Measurements from ENCODE around the gene LHB. TPM values are rescaled to one million over a fixed set of nuclear protein-coding genes. Genes with fewer than 3 reads are reported as not detected.
A peak's percentile ranks its signal among the peaks of the same experiment; 100 is the strongest.
"Not testable (repeated sequence)": the region's sequence is repeated elsewhere in the genome, so short reads cannot be mapped to it uniquely, and the experiment has no call there.

Gene LHB
- total and polyA plus RNA-seq, 8 donors: 0.31 to 0.57 TPM; not detected in 6

GRCh38 chr19:49036815-49037214, 19.9 kb upstream of the LHB start, which contains the start of gene CGB1:
CGB1 (minus strand) TSS chr19:49036895; CDS start chr19:49036711, 184 bp downstream.
- DNase-seq; H3K27ac ChIP-seq; ATAC-seq; H3K36me3 ChIP-seq; intact Hi-C loops (cut with DNase I); H3K27me3 ChIP-seq; H3K9me3 ChIP-seq; H3K4me1 ChIP-seq; H3K4me3 ChIP-seq: not testable (repeated sequence)
- TF ChIP-seq, protein P1, sequence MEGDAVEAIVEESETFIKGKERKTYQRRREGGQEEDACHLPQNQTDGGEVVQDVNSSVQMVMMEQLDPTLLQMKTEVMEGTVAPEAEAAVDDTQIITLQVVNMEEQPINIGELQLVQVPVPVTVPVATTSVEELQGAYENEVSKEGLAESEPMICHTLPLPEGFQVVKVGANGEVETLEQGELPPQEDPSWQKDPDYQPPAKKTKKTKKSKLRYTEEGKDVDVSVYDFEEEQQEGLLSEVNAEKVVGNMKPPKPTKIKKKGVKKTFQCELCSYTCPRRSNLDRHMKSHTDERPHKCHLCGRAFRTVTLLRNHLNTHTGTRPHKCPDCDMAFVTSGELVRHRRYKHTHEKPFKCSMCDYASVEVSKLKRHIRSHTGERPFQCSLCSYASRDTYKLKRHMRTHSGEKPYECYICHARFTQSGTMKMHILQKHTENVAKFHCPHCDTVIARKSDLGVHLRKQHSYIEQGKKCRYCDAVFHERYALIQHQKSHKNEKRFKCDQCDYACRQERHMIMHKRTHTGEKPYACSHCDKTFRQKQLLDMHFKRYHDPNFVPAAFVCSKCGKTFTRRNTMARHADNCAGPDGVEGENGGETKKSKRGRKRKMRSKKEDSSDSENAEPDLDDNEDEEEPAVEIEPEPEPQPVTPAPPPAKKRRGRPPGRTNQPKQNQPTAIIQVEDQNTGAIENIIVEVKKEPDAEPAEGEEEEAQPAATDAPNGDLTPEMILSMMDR (IDR thresholded peaks at IDR 0.05): peak in 1 of 2 donors; percentile 28

DNA sequence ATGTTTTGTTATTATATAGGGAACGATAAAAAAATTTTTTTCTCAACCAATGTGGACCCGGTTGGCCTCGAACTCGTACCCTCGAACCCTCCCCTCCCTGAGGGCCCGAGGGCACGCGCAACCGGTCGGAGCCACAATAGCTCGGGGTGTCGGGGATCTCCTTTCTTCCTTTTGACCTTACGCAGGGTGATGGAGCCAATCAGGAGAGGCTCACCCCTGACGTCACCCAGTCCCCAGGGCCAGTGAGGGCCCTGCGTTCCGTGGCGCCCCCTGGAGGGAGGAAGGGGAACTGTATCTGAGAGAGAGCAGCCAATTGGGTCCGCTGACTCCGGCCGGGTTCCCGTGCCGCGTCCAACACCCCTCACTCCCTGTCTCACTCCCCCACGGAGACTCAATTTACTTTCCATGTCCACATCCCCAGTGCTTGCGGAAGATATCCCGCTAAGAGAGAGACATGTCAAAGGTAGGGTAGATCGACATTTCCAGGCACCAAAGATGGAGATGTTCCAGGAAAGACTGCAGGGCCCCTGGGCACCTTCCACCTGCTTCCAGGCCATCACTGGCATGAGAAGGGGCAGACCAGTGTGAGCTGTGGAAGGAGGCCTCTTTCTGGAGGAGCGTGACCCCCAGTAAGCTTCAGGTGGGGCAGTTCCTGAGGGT, 14.9 kb upstream of the LHB start, which contains the start of gene CGB2:
TSS of gene CGB2 (plus strand) at position 249 of the 660 bp plus-strand sequence. CDS start at position 455, 206 bp downstream.
- H3K4me3 ChIP-seq; ATAC-seq; H3K4me1 ChIP-seq; H3K27ac ChIP-seq; H3K9me3 ChIP-seq; intact Hi-C loops (cut with DNase I); H3K27me3 ChIP-seq; H3K36me3 ChIP-seq: not testable (repeated sequence)
- DNase-seq: peak in 1 of 4 donors; percentile 69
- TF ChIP-seq, protein P1 (IDR thresholded peaks at IDR 0.05): peak in 1 of 2 donors; percentile 25

DNA sequence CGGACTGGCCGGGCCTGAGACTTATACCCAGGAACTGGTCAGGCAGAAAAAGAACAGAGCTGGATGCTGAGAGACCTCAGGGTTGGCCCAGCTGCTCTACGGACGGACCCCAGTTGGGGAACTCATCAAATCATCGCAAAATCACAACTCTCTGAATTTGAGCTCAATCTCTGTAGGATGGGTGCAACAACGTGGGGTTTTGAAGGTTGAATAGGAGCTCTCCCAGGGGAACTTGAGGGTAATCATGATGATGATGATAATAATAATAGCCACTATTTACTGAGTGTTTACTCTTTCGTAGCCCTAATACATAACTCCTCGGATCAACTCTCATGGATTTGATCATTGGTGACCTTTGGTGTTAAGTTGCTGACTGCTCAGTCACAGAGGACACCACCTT, 13.4 kb upstream of the LHB start:
- ATAC-seq; intact Hi-C loops (cut with DNase I); DNase-seq; H3K27me3 ChIP-seq; H3K9me3 ChIP-seq; H3K4me3 ChIP-seq; H3K36me3 ChIP-seq; H3K27ac ChIP-seq; H3K4me1 ChIP-seq: not testable (repeated sequence)

GRCh38 chr19:49029749-49030148, 12.9 kb upstream of the LHB start:
- H3K4me1 ChIP-seq; ATAC-seq; intact Hi-C loops (cut with DNase I); H3K36me3 ChIP-seq; H3K27ac ChIP-seq; H3K9me3 ChIP-seq; DNase-seq; H3K4me3 ChIP-seq; H3K27me3 ChIP-seq: not testable (repeated sequence)

- H3K27me3 ChIP-seq; intact Hi-C loops (cut with DNase I); H3K4me3 ChIP-seq; H3K4me1 ChIP-seq; H3K27ac ChIP-seq; ATAC-seq; H3K9me3 ChIP-seq; DNase-seq; H3K36me3 ChIP-seq: not testable (repeated sequence)
Observed at GRCh38 chr19:49028686-49029085, 11.8 kb upstream of the LHB start.

DNA sequence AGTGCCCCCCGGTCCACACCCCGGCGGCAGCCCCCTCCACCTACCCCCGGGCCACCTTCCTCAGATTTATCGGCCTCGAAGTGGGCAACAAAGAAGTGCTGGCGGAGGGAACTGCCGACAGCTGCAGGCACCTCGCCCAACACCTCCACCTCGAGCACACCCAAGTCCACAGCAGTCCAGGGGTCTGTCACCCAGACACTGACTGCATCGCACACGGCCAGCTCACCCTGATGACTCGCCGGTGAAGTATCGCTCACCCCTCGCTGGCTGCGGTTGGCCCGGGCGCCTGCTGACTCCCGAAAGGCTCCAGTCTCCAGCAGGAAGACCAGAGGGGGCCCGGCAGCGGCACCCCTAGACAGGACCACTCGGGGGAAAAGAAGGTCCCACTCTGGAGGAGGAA, 8.7 kb upstream of the LHB start:
- H3K36me3 ChIP-seq; H3K9me3 ChIP-seq; ATAC-seq; H3K27me3 ChIP-seq; H3K27ac ChIP-seq; DNase-seq; H3K4me1 ChIP-seq; H3K4me3 ChIP-seq; intact Hi-C loops (cut with DNase I): not testable (repeated sequence)

GRCh38 chr19:49025088-49025487, 8.2 kb upstream of the LHB start:
- intact Hi-C loops (cut with DNase I); ATAC-seq; H3K9me3 ChIP-seq; H3K4me1 ChIP-seq; H3K27ac ChIP-seq; H3K36me3 ChIP-seq; H3K4me3 ChIP-seq; DNase-seq: not testable (repeated sequence)
- H3K27me3 ChIP-seq: peaks cover 0 to 12% of the 10 kb centered on the region in 2 donors

- DNase-seq; H3K36me3 ChIP-seq; intact Hi-C loops (cut with DNase I); H3K4me1 ChIP-seq; H3K4me3 ChIP-seq; H3K27ac ChIP-seq; ATAC-seq; H3K9me3 ChIP-seq: not testable (repeated sequence)
- H3K27me3 ChIP-seq: peaks cover 0 to 21% of the 10 kb centered on the region in 2 donors
Observed at GRCh38 chr19:49024233-49024632, 7.3 kb upstream of the LHB start, which contains the start of gene CGB3. CGB3 (minus strand) TSS chr19:49024333; CDS start chr19:49023971, 362 bp downstream.

Measured in left lung (tissue), 10 donors.